ENCODE data around the gene MSI1. TPM values are rescaled to one million over a fixed set of nuclear protein-coding genes. Genes with fewer than 3 reads are reported as not detected.
"Not testable (repeated sequence)": the region's sequence is repeated elsewhere in the genome, so short reads cannot be mapped to it uniquely, and the experiment has no call there.

MSI1 gene
- total RNA-seq, 2 experiments from 2014 or later: not detected

- H3K27ac ChIP-seq (ENCODE audit: low read depth, low read length, poor library complexity, severe bottlenecking): no peak overlapping the region
- no peak for DNase-seq (ENCODE audit: low spot score)
- CTCF ChIA-PET (ENCODE audit: unreplicated experiment): no interaction called here
- intact Hi-C loops (cut with micrococcal nuclease; ENCODE audit: unreplicated experiment): no loop called here
- H2AFZ ChIP-seq (ENCODE audit: low read length): no peak overlapping the region
- BruUV-seq (replicated peaks): no TSS peak
- peaks cover 26% of the 10 kb centered on the region for H3K9me3 ChIP-seq (ENCODE audit: low read length)
- no peak overlapping the region for H3K4me3 ChIP-seq (ENCODE audit: low read depth, low read length, poor library complexity, severe bottlenecking)
- H3K79me2 ChIP-seq (ENCODE audit: insufficient read depth, low read depth, low read length): no peaks in the 10 kb centered on the region
- TF ChIP-seq EZH2phosphoT487 (IDR thresholded peaks at IDR 0.05; ENCODE audit: borderline replicate concordance, low read depth, low read length) (no peak), CTCF (conservative IDR thresholded peaks at IDR 0.05; ENCODE audit: low read length) (no peak)
- no peak overlapping the region for H3K4me2 ChIP-seq (ENCODE audit: low read length)
- no peaks in the 10 kb centered on the region for H3K36me3 ChIP-seq (ENCODE audit: insufficient read depth, low read length)
- no peaks in the 10 kb centered on the region for H3K4me1 ChIP-seq (ENCODE audit: insufficient read depth, low read length, poor library complexity, severe bottlenecking)
- no peaks in the 10 kb centered on the region for H3K9me2 ChIP-seq (ENCODE audit: insufficient read depth, low read length)
- POLR2A ChIA-PET: interaction anchor here (1.0 kb wide), 1 partner anchor 68 kb away, joined by 3 read pairs; no protein-coding TSS in a partner anchor
- H4K20me1 ChIP-seq (ENCODE audit: insufficient read depth, low read length): no peaks in the 10 kb centered on the region
Observed at GRCh38 chr12:120339256-120339655, 29.7 kb downstream of the MSI1 start.

- TF ChIP-seq EZH2phosphoT487 (IDR thresholded peaks at IDR 0.05; ENCODE audit: borderline replicate concordance, low read depth, low read length): no peak
- TF ChIP-seq CTCF (conservative IDR thresholded peaks at IDR 0.05; ENCODE audit: low read length): no peak
- Histone ChIP-seq H3K4me2 (ENCODE audit: low read length) (no peak overlapping the region), H3K9me2 (ENCODE audit: insufficient read depth, low read length) (no peaks in the 10 kb centered on the region), H3K4me3 (ENCODE audit: low read depth, low read length, poor library complexity, severe bottlenecking) (no peak overlapping the region), H3K9me3 (ENCODE audit: low read length) (peaks cover 26% of the 10 kb centered on the region), H2AFZ (ENCODE audit: low read length) (no peak overlapping the region), H3K27ac (ENCODE audit: low read depth, low read length, poor library complexity, severe bottlenecking) (no peak overlapping the region), H4K20me1 (ENCODE audit: insufficient read depth, low read length) (no peaks in the 10 kb centered on the region), H3K36me3 (ENCODE audit: insufficient read depth, low read length) (no peaks in the 10 kb centered on the region), H3K79me2 (ENCODE audit: insufficient read depth, low read depth, low read length) (no peaks in the 10 kb centered on the region), H3K4me1 (ENCODE audit: insufficient read depth, low read length, poor library complexity, severe bottlenecking) (no peaks in the 10 kb centered on the region)
- intact Hi-C loops (cut with micrococcal nuclease; ENCODE audit: unreplicated experiment): no loop called here
- CTCF ChIA-PET (ENCODE audit: unreplicated experiment): no interaction called here
- POLR2A ChIA-PET: interaction anchor here (0.6 kb wide), 1 partner anchor 15 kb away, joined by 3 read pairs; no protein-coding TSS in a partner anchor
- BruUV-seq (replicated peaks): no TSS peak
- no peak for DNase-seq (ENCODE audit: low spot score)
Observed at GRCh38 chr12:120337730-120338129, 31.2 kb downstream of the MSI1 start.

- H2AFZ ChIP-seq (ENCODE audit: low read length); H3K27ac ChIP-seq (ENCODE audit: low read depth, low read length, poor library complexity, severe bottlenecking); H3K4me2 ChIP-seq (ENCODE audit: low read length); H3K79me2 ChIP-seq (ENCODE audit: insufficient read depth, low read depth, low read length); H4K20me1 ChIP-seq (ENCODE audit: insufficient read depth, low read length); POLR2A ChIA-PET; H3K4me1 ChIP-seq (ENCODE audit: insufficient read depth, low read length, poor library complexity, severe bottlenecking); BruUV-seq (replicated peaks); H3K36me3 ChIP-seq (ENCODE audit: insufficient read depth, low read length); CTCF ChIA-PET (ENCODE audit: unreplicated experiment); H3K9me2 ChIP-seq (ENCODE audit: insufficient read depth, low read length); H3K4me3 ChIP-seq (ENCODE audit: low read depth, low read length, poor library complexity, severe bottlenecking); intact Hi-C loops (cut with micrococcal nuclease; ENCODE audit: unreplicated experiment); DNase-seq (ENCODE audit: low spot score): not testable (repeated sequence)
- H3K9me3 ChIP-seq (ENCODE audit: low read length): peaks cover 26% of the 10 kb centered on the region
Observed at GRCh38 chr12:120336392-120336791, 32.6 kb downstream of the MSI1 start.

Measured in OCI-LY7 (cell line).